Gastrocnemius medialis (tissue), 4 donors: ENCODE measurements around the gene MED13L. TPM values are rescaled to one million over a fixed set of nuclear protein-coding genes. Genes with fewer than 3 reads are reported as not detected.

Source experiments
- ATAC-seq, 2 donors: fragments of 150-250 bp; one replicate each; pipeline ENCODE4 v1.9.1; 2016
- DNase-seq, 2 donors: peaks; one replicate each; pipeline ENCODE4 v3.0.0-alpha.2; 2019
- H3K27ac ChIP-seq, 4 donors: fragments of 200-600 bp; sonication (generic); 1 replicate in 1 of 4; 2 replicates in 3 of 4; pipeline ENCODE4 v1.5.1; 2016 to 2018; ENCODE audit warnings: mild to moderate bottlenecking in 2 of 4, moderate library complexity in 1 of 4
- H3K27me3 ChIP-seq, 3 donors: fragments of 200-600 bp; sonication (generic) in 2 of 3; 1 replicate in 1 of 3; 2 replicates in 2 of 3; pipeline versions ENCODE4 v1.5.1 to v1.6.0; 2016 to 2019; ENCODE audit warnings: mild to moderate bottlenecking in 1 of 3, moderate library complexity in 1 of 3
- H3K36me3 ChIP-seq, 2 donors: fragments of 200-600 bp; sonication (generic) in 1 of 2; one replicate each; pipeline ENCODE4 v1.5.1; 2017 to 2018
- H3K4me1 ChIP-seq, 2 donors: fragments of 200-600 bp; sonication (generic) in 1 of 2; one replicate each; pipeline ENCODE4 v1.5.1; 2016 to 2017; ENCODE audit warnings: mild to moderate bottlenecking in 2 of 2
- H3K4me3 ChIP-seq, 4 donors: fragments of 200-600 bp; sonication (generic) in 3 of 4; 1 replicate in 1 of 4; 2 replicates in 3 of 4; pipeline ENCODE4 v1.5.1; 2016 to 2019; ENCODE audit warnings: mild to moderate bottlenecking in 2 of 4
- H3K9me3 ChIP-seq, 3 donors: fragments of 200-600 bp; sonication (generic) in 2 of 3; 1 replicate in 1 of 3; 2 replicates in 2 of 3; pipeline ENCODE4 v1.5.1; 2016 to 2019
- POLR2A ChIP-seq, 2 donors: fragments of 450-650 bp; IDR thresholded peaks; one replicate each; pipeline ENCODE4 v1.6.1; 2017; ENCODE audit warnings: antibody characterized with exemption in 2 of 2, mild to moderate bottlenecking in 2 of 2, moderate library complexity in 2 of 2
- in situ Hi-C, 4 donors: fragments of 200-750 bp; cut with MboI; loops; one replicate each; pipeline versions ENCODE4 v1.15.0 to v1.8.0; 2017; ENCODE audit warnings: low sequenced_read_pairs in 4 of 4
- intact Hi-C: fragments of 100-400 bp; cut with DNase I; formaldehyde crosslinking; loops from one replicate; pipeline ENCODE4 v1.15.1; 2023; ENCODE audit warnings: low total_unique reads
- total RNA-seq, 4 donors: library from RNA; depleted of rRNA; stranded (reverse); fragments of >200 nt; gene quantifications; one replicate each; pipeline versions ENCODE4 v1.1.0 to v1.2.3, GENCODE V29; 2016
- TF ChIP-seq, protein P1 (sequence below), 5 experiments: fragments of 450-650 bp in 3 of 5; fragments of 200-600 bp in 2 of 5; sonication (generic) in 2 of 5; IDR thresholded peaks in 4 of 5; conservative IDR thresholded peaks in 1 of 5; 1 replicate in 4 of 5; 2 replicates in 1 of 5; pipeline ENCODE4 v1.5.1; 2016 to 2019; ENCODE audit warnings: antibody characterized with exemption in 5 of 5, mild to moderate bottlenecking in 3 of 5, moderate library complexity in 3 of 5

MED13L gene
- total RNA-seq, 4 donors from 2014 or later: 59.5 to 92.6 (median 74.1) TPM

DNA sequence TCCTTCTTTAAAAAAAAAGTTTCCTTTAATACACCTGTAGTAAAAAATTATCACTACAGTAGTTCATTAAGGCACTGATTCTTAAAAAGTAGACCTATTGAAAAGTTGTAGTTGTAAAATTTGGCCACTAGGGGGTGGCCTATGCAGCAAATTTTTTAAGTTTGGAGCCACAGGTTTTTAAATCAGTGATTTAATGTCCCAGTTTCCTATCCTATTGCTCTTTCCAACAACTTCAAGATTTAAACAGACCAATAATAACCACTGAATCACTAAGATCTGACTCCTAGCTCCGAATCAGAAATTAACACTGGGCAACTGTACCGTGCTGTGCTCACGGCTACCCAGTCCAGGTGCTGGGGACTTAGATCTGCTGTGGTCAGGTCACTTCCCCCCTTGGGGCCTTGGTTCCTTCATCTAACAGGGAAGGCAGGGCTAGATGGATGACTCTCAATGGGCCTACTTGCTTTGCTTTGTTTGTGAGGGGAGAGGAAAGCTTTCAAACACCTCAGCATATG is 279.3 kb downstream of the MED13L start:
- Histone ChIP-seq H3K9me3 (no peaks in the 10 kb centered on the region), H3K27me3 (no peaks in the 10 kb centered on the region), H3K4me3 (no peak overlapping the region), H3K4me1 (peaks cover 24 to 25% of the 10 kb centered on the region in 2 donors), H3K27ac (peak overlapping the region; percentile 37 to 51 (median 44)), H3K36me3 (peaks cover 0 to 36% of the 10 kb centered on the region in 2 donors)
- in situ Hi-C loops: loop anchor here (5.0 to 25.0 kb wide), 7 partner anchors 234 to 714 kb away; no protein-coding TSS in a partner anchor
- peak; percentile 51 to 62 for ATAC-seq
- TF ChIP-seq, protein P1, sequence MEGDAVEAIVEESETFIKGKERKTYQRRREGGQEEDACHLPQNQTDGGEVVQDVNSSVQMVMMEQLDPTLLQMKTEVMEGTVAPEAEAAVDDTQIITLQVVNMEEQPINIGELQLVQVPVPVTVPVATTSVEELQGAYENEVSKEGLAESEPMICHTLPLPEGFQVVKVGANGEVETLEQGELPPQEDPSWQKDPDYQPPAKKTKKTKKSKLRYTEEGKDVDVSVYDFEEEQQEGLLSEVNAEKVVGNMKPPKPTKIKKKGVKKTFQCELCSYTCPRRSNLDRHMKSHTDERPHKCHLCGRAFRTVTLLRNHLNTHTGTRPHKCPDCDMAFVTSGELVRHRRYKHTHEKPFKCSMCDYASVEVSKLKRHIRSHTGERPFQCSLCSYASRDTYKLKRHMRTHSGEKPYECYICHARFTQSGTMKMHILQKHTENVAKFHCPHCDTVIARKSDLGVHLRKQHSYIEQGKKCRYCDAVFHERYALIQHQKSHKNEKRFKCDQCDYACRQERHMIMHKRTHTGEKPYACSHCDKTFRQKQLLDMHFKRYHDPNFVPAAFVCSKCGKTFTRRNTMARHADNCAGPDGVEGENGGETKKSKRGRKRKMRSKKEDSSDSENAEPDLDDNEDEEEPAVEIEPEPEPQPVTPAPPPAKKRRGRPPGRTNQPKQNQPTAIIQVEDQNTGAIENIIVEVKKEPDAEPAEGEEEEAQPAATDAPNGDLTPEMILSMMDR (IDR thresholded peaks at IDR 0.05 in 4 of 5, conservative IDR thresholded peaks at IDR 0.05 in 1 of 5): peak; percentile 70 to 85 (median 78)
- TF ChIP-seq POLR2A (IDR thresholded peaks at IDR 0.05): no peak
- no peak for DNase-seq
- intact Hi-C loops: loop anchor here (1.0 to 5.0 kb wide), 2 partner anchors 238 to 709 kb away; no protein-coding TSS in a partner anchor

DNA sequence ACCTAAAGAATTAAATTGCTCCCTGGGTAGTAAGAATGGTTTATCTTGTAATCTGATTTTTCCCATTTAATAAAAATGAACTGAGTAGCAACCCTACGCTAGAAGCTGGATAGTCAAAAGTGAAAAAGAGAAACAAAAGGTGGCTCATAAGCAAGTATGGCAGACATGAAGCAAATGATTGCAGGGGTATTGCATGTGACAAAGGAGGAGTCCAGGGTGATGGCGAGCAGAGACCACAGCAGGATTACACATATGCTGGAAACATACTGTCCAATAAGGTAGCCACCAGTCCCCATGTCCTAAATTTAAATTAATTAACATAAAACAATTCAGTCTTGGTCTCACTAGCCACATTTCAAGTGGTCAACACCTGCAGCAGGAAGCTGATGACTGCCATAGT is 283.8 kb downstream of the MED13L start:
- Histone ChIP-seq H3K27me3 (no peaks in the 10 kb centered on the region), H3K36me3 (peaks cover 0 to 39% of the 10 kb centered on the region in 2 donors), H3K27ac (no peak overlapping the region), H3K4me3 (no peak overlapping the region), H3K4me1 (peaks cover 9 to 17% of the 10 kb centered on the region in 2 donors), H3K9me3 (no peaks in the 10 kb centered on the region)
- no peak for TF ChIP-seq POLR2A (IDR thresholded peaks at IDR 0.05)
- TF ChIP-seq, protein P1 (IDR thresholded peaks at IDR 0.05 in 4 of 5, conservative IDR thresholded peaks at IDR 0.05 in 1 of 5): no peak
- no peak for DNase-seq
- in situ Hi-C loops (loop anchor here (5.0 to 25.0 kb wide), 6 partner anchors 419 to 719 kb away; no protein-coding TSS in a partner anchor), intact Hi-C loops (no loop called here)
- peak in 1 of 2 donors; percentile 23 for ATAC-seq

DNA sequence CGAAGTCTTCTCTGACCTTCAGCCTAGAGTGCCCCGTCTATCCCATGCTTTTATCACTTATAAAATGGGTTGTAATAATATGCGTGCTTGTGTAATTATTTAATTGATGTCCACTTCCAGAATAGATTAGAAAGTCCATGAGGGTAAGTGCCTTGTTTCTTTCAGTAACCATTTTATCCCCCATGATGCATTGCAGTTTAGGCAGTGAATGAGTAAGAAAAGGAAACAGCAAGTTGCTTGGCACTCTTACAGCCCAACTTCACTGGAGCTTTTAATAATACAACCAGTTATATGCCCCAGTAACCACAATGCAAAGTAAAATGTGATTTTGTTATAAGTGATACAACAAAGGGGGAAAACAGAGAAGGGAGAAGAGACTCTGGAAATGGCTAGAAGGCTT is 287.3 kb downstream of the MED13L start:
- H3K27me3 ChIP-seq: no peaks in the 10 kb centered on the region
- no peaks in the 10 kb centered on the region for H3K9me3 ChIP-seq
- H3K4me1 ChIP-seq: peaks cover 3 to 14% of the 10 kb centered on the region in 2 donors
- H3K27ac ChIP-seq: no peak overlapping the region
- no peak overlapping the region for H3K4me3 ChIP-seq
- H3K36me3 ChIP-seq: peaks cover 0 to 29% of the 10 kb centered on the region in 2 donors
- ATAC-seq: no peak
- in situ Hi-C loops: loop anchor here (5.0 to 25.0 kb wide), 6 partner anchors 422 to 722 kb away; no protein-coding TSS in a partner anchor
- DNase-seq: no peak
- TF ChIP-seq POLR2A (IDR thresholded peaks at IDR 0.05): no peak
- TF ChIP-seq, protein P1 (IDR thresholded peaks at IDR 0.05 in 4 of 5, conservative IDR thresholded peaks at IDR 0.05 in 1 of 5): no peak
- intact Hi-C loops: no loop called here

DNA sequence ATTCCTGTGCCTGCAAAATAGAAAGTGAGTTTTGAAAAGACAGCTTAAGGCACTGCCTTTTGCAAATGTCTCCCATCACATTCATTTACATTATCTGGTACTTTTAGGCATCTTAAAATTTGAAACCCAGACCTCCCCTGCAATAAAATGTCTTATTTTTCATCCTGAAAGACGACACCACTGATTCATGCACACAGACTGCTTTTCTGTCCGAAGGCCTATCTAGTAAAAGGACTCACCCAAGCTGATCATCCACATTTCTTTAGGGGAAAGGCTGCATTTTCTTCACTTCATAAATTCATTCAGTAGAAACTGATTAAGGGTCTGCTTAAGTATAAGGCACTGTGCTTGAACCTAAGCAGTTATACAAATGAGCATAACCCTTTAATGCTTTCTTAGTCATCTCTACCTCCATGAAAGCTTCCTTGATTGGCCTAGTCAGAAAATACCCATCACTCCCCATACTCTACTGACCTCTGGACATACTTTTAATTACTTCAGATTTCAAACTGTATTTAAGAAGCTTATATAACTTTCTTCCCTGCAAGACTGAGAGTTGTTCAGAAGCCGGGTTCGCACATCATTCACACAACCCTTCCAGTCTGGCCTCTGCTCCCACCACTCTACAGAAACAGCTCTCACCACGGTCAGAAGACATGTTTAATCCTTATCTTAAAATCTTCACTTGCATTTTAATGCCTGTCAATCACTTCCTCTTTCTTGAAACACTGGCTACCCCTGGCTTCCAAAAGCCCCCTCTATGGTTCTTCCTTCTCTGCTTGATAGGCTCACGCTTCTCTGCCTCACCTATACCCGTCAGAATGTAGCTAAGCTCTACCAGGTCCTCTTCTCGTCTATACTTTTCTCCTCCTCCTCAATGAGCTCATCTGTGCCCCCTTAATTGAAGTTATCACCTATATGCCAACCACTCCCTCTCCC is 288.6 kb downstream of the MED13L start:
- H3K9me3 ChIP-seq: no peaks in the 10 kb centered on the region
- ATAC-seq (no peak), DNase-seq (no peak)
- intact Hi-C loops: no loop called here
- H3K36me3 ChIP-seq: peaks cover 0 to 23% of the 10 kb centered on the region in 2 donors
- TF ChIP-seq, protein P1 (IDR thresholded peaks at IDR 0.05 in 4 of 5, conservative IDR thresholded peaks at IDR 0.05 in 1 of 5): no peak
- TF ChIP-seq POLR2A (IDR thresholded peaks at IDR 0.05): no peak
- H3K4me3 ChIP-seq: no peak overlapping the region
- H3K4me1 ChIP-seq: peaks cover 4 to 18% of the 10 kb centered on the region in 2 donors
- in situ Hi-C loops: loop anchor here in 2 of 4 donors (25.0 kb wide), 3 partner anchors 423 to 723 kb away; no protein-coding TSS in a partner anchor
- H3K27me3 ChIP-seq: no peaks in the 10 kb centered on the region
- H3K27ac ChIP-seq: no peak overlapping the region
